Glutamatergic neuron (in vitro differentiated cells): ENCODE data around the gene TRIM63. TPM values are rescaled to one million over a fixed set of nuclear protein-coding genes. Genes with fewer than 3 reads are reported as not detected.

Source experiments
- DNase-seq: peaks from one replicate; pipeline ENCODE4 v3.0.0; 2022
- H3K27ac Mint-ChIP-seq: one replicate; pipeline ENCODE4 v1.8.0; 2020; ENCODE audit warnings: mild to moderate bottlenecking, mixed read lengths, inconsistent platforms; ENCODE audit not compliant: unreplicated experiment
- H3K27me3 Mint-ChIP-seq: one replicate; pipeline ENCODE4 v1.8.0; 2020; ENCODE audit warnings: mild to moderate bottlenecking, moderate library complexity, mixed read lengths, inconsistent platforms; ENCODE audit not compliant: unreplicated experiment
- H3K36me3 Mint-ChIP-seq: one replicate; pipeline ENCODE4 v1.8.0; 2020; ENCODE audit warnings: mild to moderate bottlenecking, mixed read lengths, inconsistent platforms; ENCODE audit not compliant: unreplicated experiment
- H3K4me1 Mint-ChIP-seq: one replicate; pipeline ENCODE4 v1.8.0; 2020; ENCODE audit warnings: mild to moderate bottlenecking, low read depth, mixed read lengths, inconsistent platforms; ENCODE audit not compliant: unreplicated experiment
- H3K4me3 Mint-ChIP-seq: one replicate; pipeline ENCODE4 v1.8.0; 2020; ENCODE audit warnings: mild to moderate bottlenecking, mixed read lengths, inconsistent platforms; ENCODE audit not compliant: unreplicated experiment
- H3K9me3 Mint-ChIP-seq: one replicate; pipeline ENCODE4 v1.8.0; 2020; ENCODE audit warnings: mild to moderate bottlenecking, moderate library complexity, mixed read lengths, inconsistent platforms; ENCODE audit not compliant: unreplicated experiment
- CTCF ChIP-seq: fragments of 200-600 bp; sonication (generic); IDR thresholded peaks from one replicate; pipeline ENCODE4 v1.5.0; 2021; ENCODE audit not compliant: partially characterized antibody, unreplicated experiment
- long read RNA-seq: library from polyadenylated mRNA; unstranded; transcript quantifications from one replicate; pipeline ENCODE4 v2.0.0, GENCODE V29; 2020; ENCODE audit not compliant: unreplicated experiment
- total RNA-seq: library from RNA; stranded (reverse); fragmentation: NEBNext Ultra II Directional; extraction: Animal tissue kit (Norgen Biotek cat#: 25700); gene quantifications from one replicate; pipeline ENCODE4 v1.2.1, GENCODE V29; 2021; ENCODE audit not compliant: unreplicated experiment

Gene TRIM63
- not detected for total RNA-seq
- long read RNA-seq, result 0 reads

GRCh38 chr1:26067432-26067911 lies at the start of gene TRIM63:
TRIM63 (minus strand) TSS chr1:26067630; CDS start chr1:26067494, 136 bp downstream.
- no peak within 1 kb of the TSS for H3K4me3 Mint-ChIP-seq

GRCh38 chr1:26114165-26114927 lies 46.9 kb upstream of the TRIM63 start:
- Mint-ChIP-seq H3K4me1 (no peaks in the 10 kb centered on the region), H3K27ac (no peak overlapping the region), H3K36me3 (no peaks in the 10 kb centered on the region), H3K4me3 (no peak overlapping the region), H3K9me3 (peaks cover 8% of the 10 kb centered on the region), H3K27me3 (peaks cover 8% of the 10 kb centered on the region)
- no peak for DNase-seq
- no peak for TF ChIP-seq CTCF

More at GRCh38 chr1:26067432-26067911, at the start of gene TRIM63:
- TF ChIP-seq CTCF, result no peak
- no peak within 1 kb of the TSS for H3K27ac Mint-ChIP-seq
- peaks cover 3% of the 10 kb centered on the region for H3K9me3 Mint-ChIP-seq
- no peak for DNase-seq
- H3K27me3 Mint-ChIP-seq, result peaks cover 6% of the 10 kb centered on the region
- no peaks in the 10 kb centered on the region for H3K36me3 Mint-ChIP-seq
- H3K4me1 Mint-ChIP-seq, result peaks cover 2% of the 10 kb centered on the region

- peaks cover 8% of the 10 kb centered on the region for H3K9me3 Mint-ChIP-seq
- H3K4me1 Mint-ChIP-seq, result no peaks in the 10 kb centered on the region
- H3K4me3 Mint-ChIP-seq, result peak overlapping the region; percentile 93
- H3K27ac Mint-ChIP-seq, result peak overlapping the region; percentile 62
- no peak for TF ChIP-seq CTCF
- H3K36me3 Mint-ChIP-seq, result no peaks in the 10 kb centered on the region
- DNase-seq, result no peak
- H3K27me3 Mint-ChIP-seq, result peaks cover 11% of the 10 kb centered on the region
Measured at GRCh38 chr1:26112407-26112775, 45.0 kb upstream of the TRIM63 start.

- TF ChIP-seq CTCF, result no peak
- Mint-ChIP-seq H3K4me3 (peak within 1 kb of the TSS; percentile 93), H3K4me1 (no peaks in the 10 kb centered on the region), H3K36me3 (no peaks in the 10 kb centered on the region), H3K9me3 (peaks cover 8% of the 10 kb centered on the region), H3K27ac (peak within 1 kb of the TSS; percentile 91), H3K27me3 (peaks cover 11% of the 10 kb centered on the region)
- DNase-seq, result peak; percentile 95
Measured at GRCh38 chr1:26111530-26112406, 44.3 kb upstream of the TRIM63 start, which contains the start of gene PDIK1L. PDIK1L (plus strand) TSS chr1:26111824; CDS start chr1:26114309, 2,485 bp downstream.
